ENCODE data around the gene MB21D2. TPM values are rescaled to one million over a fixed set of nuclear protein-coding genes. Genes with fewer than 3 reads are reported as not detected.

The MB21D2 gene
- total RNA-seq, 6 donors from 2014 or later = 4.6 to 8.0 (median 5.3) TPM

GRCh38 chr3:192747145-192747544, 170.5 kb downstream of the MB21D2 start:
- Histone ChIP-seq H3K27ac (no peak overlapping the region), H3K4me1 (no peaks in the 10 kb centered on the region), H3K4me3 (no peak overlapping the region), H3K36me3 (no peaks in the 10 kb centered on the region), H3K27me3 (no peaks in the 10 kb centered on the region), H3K9me3 (no peaks in the 10 kb centered on the region)
- DNase-seq (no peak), ATAC-seq (ENCODE audit: low FRiP score in 2 of 2) (no peak)
- TF ChIP-seq POLR2A (IDR thresholded peaks at IDR 0.05) (no peak), EP300 (IDR thresholded peaks at IDR 0.05) (no peak), CTCF (IDR thresholded peaks at IDR 0.05) (no peak), POLR2AphosphoS5 (IDR thresholded peaks at IDR 0.05) (no peak)
- WGBS, 2 donors = 55 to 68% methylated on average over 1 of the region's 1 CpG

Other genes with a start within 250 kb of the MB21D2 start
- 1 to 10 TPM in 5 of 6 donors, under 1 TPM in 1; 0.83 to 5.3 (median 2.2) TPM for gene FGF12, start 190.3 kb downstream of the MB21D2 start, total RNA-seq

Data from upper lobe of left lung (tissue), 6 donors.